K562 (cell line): ENCODE data around the gene ADGRF1. TPM values are rescaled to one million over a fixed set of nuclear protein-coding genes. Genes with fewer than 3 reads are reported as not detected.

Experiments used
- ATAC-seq: fragments of 200-7000 bp; cut with Tn5 transposase; 3 replicates; pipeline ENCODE4 v1.9.1; 2020; ENCODE audit warnings: moderate library complexity
- BruUV-seq: library from RNA; stranded (reverse); fragments of 400-500 nt; replicated peaks from 2 replicates; lab custom pipeline; 2021; lab: Mats Ljungman, UMichigan
- CTCF ChIA-PET: fragments of 300-600 bp; formaldehyde crosslinking; extraction: SDS; loops from one replicate; lab custom pipeline; 2021; ENCODE audit warnings: low intra/inter-chr PET ratio; lab: Yijun Ruan, JAX
- POLR2A ChIA-PET: fragments of 300-600, 350-650 bp; sonication (Branson Sonifier 250); formaldehyde crosslinking; extraction: SDS; loops from one replicate; lab custom pipeline; 2021; ENCODE audit warnings: antibody characterized with exemption, inconsistent platforms; lab: Yijun Ruan, JAX
- DNase-seq, 4 experiments: peaks; one replicate each; pipeline versions ENCODE4 v3.0.0 to v3.0.0-alpha.2; 2011 to 2018; ENCODE audit warnings: low spot score in 3 of 4, mixed read lengths in 3 of 4; ENCODE audit errors: extremely low read depth in 1 of 4
- FAIRE-seq: peaks from 2 replicates; lab custom pipeline; 2011; peaks lifted over from hg19 to GRCh38; lab: Jason Lieb, UNC
- H2AFZ ChIP-seq: 2 replicates; pipeline ENCODE4 v1.6.0; 2011; ENCODE audit warnings: low read depth, low read length, control low read depth, inconsistent platforms
- H3K27ac ChIP-seq: fragments of 200-600 bp; 3 replicates; pipeline ENCODE4 v1.8.0; 2011; ENCODE audit warnings: low read depth, mild to moderate bottlenecking, control low read depth, inconsistent platforms, low read length, moderate library complexity, mixed read lengths; ENCODE audit errors: extremely low read depth
- H3K27me3 ChIP-seq, 2 experiments: fragments of 300-600 bp in 1 of 2; 2 replicates in 1 of 2; 3 replicates in 1 of 2; pipeline versions ENCODE4 v1.6.0 to v1.8.0; 2011; ENCODE audit warnings: inconsistent platforms in 2 of 2, low read length in 2 of 2, mild to moderate bottlenecking in 1 of 2, mixed read lengths in 1 of 2, moderate library complexity in 1 of 2; ENCODE audit not compliant: control insufficient read depth in 2 of 2, insufficient read depth in 2 of 2
- H3K36me3 ChIP-seq: fragments of 300-600 bp; 3 replicates; pipeline ENCODE4 v1.8.0; 2011; ENCODE audit warnings: mild to moderate bottlenecking, low read length, inconsistent platforms; ENCODE audit not compliant: control insufficient read depth, insufficient read depth
- H3K4me1 ChIP-seq, 2 experiments: fragments of 200-600 bp in 1 of 2; replicated peaks in 1 of 2; 2 replicates in 1 of 2; 3 replicates in 1 of 2; pipeline versions ENCODE4 v1.5.1 to v1.8.0; 2011; ENCODE audit warnings: inconsistent platforms in 2 of 2, low read length in 2 of 2, mild to moderate bottlenecking in 1 of 2, mixed read lengths in 1 of 2, moderate library complexity in 1 of 2; ENCODE audit not compliant: control insufficient read depth in 2 of 2, insufficient read depth in 2 of 2
- H3K4me2 ChIP-seq: 2 replicates; pipeline ENCODE4 v1.6.1; 2011; ENCODE audit warnings: low read length, control low read depth, inconsistent platforms, mixed read lengths; ENCODE audit not compliant: insufficient read depth
- H3K4me3 ChIP-seq: fragments of 200-600 bp; sonication (generic), shearing (Covaris generic); 2 replicates; pipeline ENCODE4 v1.5.1; 2016; ENCODE audit warnings: control low read depth, inconsistent platforms
- H3K79me2 ChIP-seq: fragments of 200-600 bp; 3 replicates; pipeline ENCODE4 v1.8.0; 2011; ENCODE audit warnings: low read length, inconsistent platforms; ENCODE audit not compliant: control insufficient read depth, insufficient read depth
- H3K9ac ChIP-seq, 2 experiments: 2 replicates each; pipeline versions ENCODE4 v1.6.0 to v1.6.1; 2011; ENCODE audit warnings: low read depth in 2 of 2, low read length in 2 of 2, control low read depth in 1 of 2, inconsistent platforms in 1 of 2, mild to moderate bottlenecking in 1 of 2, mixed read lengths in 1 of 2; ENCODE audit not compliant: insufficient read depth in 1 of 2
- H3K9me1 ChIP-seq: one replicate; pipeline ENCODE4 v1.6.0; 2011; ENCODE audit warnings: inconsistent platforms, mild to moderate bottlenecking, low read length, moderate library complexity; ENCODE audit not compliant: control insufficient read depth, insufficient read depth
- H3K9me3 ChIP-seq: replicated peaks from 2 replicates; pipeline ENCODE4 v1.5.1; 2011; ENCODE audit warnings: low read depth, low read length, inconsistent platforms; ENCODE audit not compliant: control insufficient read depth, insufficient read depth
- H4K20me1 ChIP-seq: replicated peaks from 2 replicates; pipeline ENCODE4 v1.6.1; 2011; ENCODE audit warnings: low read length, inconsistent platforms, mixed read lengths; ENCODE audit not compliant: control insufficient read depth, insufficient read depth
- POLR2AphosphoS2 ChIP-seq: IDR thresholded peaks from 2 replicates; pipeline ENCODE4 v1.6.1; 2012; ENCODE audit warnings: low read length, improper control_type of control experiment
- PYGO2 ChIP-seq: fragments of 450-650 bp; IDR thresholded peaks from 2 replicates; pipeline ENCODE4 v1.6.1; 2016; ENCODE audit warnings: mild to moderate bottlenecking, missing genetic modification characterization, moderate library complexity, missing compliant biosample characterization
- XRCC4 ChIP-seq: IDR thresholded peaks from one replicate; pipeline ENCODE4 v1.6.1; 2011; ENCODE audit not compliant: insufficient read depth, insufficient read length; ENCODE audit errors: extremely low read depth
- ZNF609 ChIP-seq: sonication (generic); formaldehyde crosslinking; IDR thresholded peaks from 2 replicates; pipeline ENCODE4 v1.8.1; 2023; ENCODE audit warnings: missing genetic modification reagents, mild to moderate bottlenecking, borderline replicate concordance
- WGBS: fragments of 100-300 bp; shearing (Covaris generic); methylation state at CpG from one replicate; pipeline ENCODE4 v1.1.6; 2016; ENCODE audit warnings: low coverage, mixed read lengths; ENCODE audit not compliant: insufficient coverage; ENCODE audit errors: missing lambda C conversion rate; 5-methylcytosine and 5-hydroxymethylcytosine counted together
- in situ Hi-C: fragments of 300-500 bp; cut with MboI; formaldehyde crosslinking; loops from 4 replicates; pipeline ENCODE4 v1.15.0; 2018; ENCODE audit warnings: inconsistent platforms, mixed read lengths
- intact Hi-C: fragments of 100-400 bp; cut with micrococcal nuclease; formaldehyde crosslinking; loops from 2 replicates; pipeline ENCODE4 v1.14.2; 2022
- polyA plus RNA-seq, 8 experiments: library from polyadenylated mRNA; depleted of rRNA in 4 of 8; stranded (reverse) in 5 of 8; unstranded in 3 of 8; fragments of >200 nt; fragmentation: Nextera tagmentation in 2 of 8; fragmentation: Illumina TruSeq in 1 of 8; extraction: Ambion mirVana in 2 of 8; extraction: Trizol in 1 of 8; gene quantifications; 2 replicates each; pipeline versions ENCODE4 v1.2.1 to v1.2.3, GENCODE V29; 2011 to 2014; ENCODE audit warnings: inconsistent platforms in 1 of 8, missing spikeins in 1 of 8
- total RNA-seq, 7 experiments: library from RNA; depleted of rRNA in 6 of 7; stranded (reverse); fragments of >200 nt in 6 of 7; fragmentation: Illumina TruSeq in 2 of 7; extraction: Trizol in 2 of 7; gene quantifications; 2 replicates each; pipeline versions ENCODE4 v1.2.1 to v1.2.3, GENCODE V29; 2011 to 2021; ENCODE audit warnings: low replicate concordance in 1 of 7

Gene ADGRF1
- total and polyA plus RNA-seq, 9 of the 15 experiments (the other 6 are each of a cell fraction or from before 2014, with no cell fraction given), result not detected

DNA sequence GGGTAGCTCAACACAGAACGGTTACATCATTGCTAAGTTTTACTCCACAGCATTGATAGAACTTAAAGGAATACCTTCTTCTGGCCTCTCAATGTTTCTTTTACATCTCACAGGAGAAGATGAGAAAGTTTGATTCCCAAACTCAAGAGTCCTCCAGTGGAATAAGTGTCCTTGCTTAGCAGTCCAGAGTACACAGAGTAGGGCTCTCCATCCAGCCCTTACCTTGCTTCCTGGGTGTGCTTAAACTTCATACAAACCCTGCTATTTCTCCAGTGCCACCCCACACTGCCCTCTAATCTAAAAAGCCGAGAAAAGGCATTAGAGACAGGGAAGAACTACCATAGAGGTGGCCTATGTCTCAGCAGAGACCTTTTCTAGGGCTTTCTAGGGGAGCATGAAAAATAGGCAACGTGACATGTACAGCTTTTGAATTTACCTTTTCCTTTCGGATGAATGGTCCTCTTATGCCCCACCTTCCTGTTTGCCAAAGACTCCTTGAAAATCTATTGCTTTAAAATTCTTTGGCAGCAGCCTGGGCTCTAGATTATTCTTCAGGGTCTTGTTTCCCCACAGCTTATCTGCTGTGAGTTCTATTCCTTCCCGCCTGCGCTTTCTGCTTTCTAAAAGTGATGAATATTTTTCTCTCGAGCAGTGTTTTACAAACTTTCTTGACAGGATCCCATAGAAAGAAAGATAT, 12.1 kb downstream of the ADGRF1 start:
- ATAC-seq, result no peak
- no TSS peak for BruUV-seq
- Histone ChIP-seq H3K9me1 (no peaks in the 10 kb centered on the region), H3K4me1 (no peaks in the 10 kb centered on the region), H3K27ac (no peak overlapping the region), H3K79me2 (no peaks in the 10 kb centered on the region), H3K4me3 (no peak overlapping the region), H3K36me3 (no peaks in the 10 kb centered on the region), H3K9ac (no peak overlapping the region), H2AFZ (no peak overlapping the region), H4K20me1 (no peaks in the 10 kb centered on the region; the same call in 1 of the 2 replicates), H3K27me3 (peaks cover 5 to 27% of the 10 kb centered on the region in 2 experiments; a peak in 4 of 5 replicates), H3K4me2 (no peak overlapping the region), H3K9me3 (no peaks in the 10 kb centered on the region)
- no peak for FAIRE-seq
- no peak for DNase-seq
- in situ Hi-C loops (no loop called here), intact Hi-C loops (no loop called here)
- ChIA-PET CTCF (no interaction called here), POLR2A (interaction anchor here (1.3 to 1.7 kb wide), 2 partner anchors 14 to 17 kb away, joined by 4 to 5 read pairs; no protein-coding TSS in a partner anchor)
- WGBS, result 1% methylated on average over 7 of the region's 7 CpGs
- no peak for TF ChIP-seq XRCC4
- TF ChIP-seq ZNF609 (CRISPR knock-in tag), result no peak
- no peak for TF ChIP-seq POLR2AphosphoS2
- no peak for TF ChIP-seq PYGO2 (tag)
